CD4-positive, alpha-beta memory T cell (primary cell): Measurements from ENCODE around the gene CEBPB. TPM values are rescaled to one million over a fixed set of nuclear protein-coding genes. Genes with fewer than 3 reads are reported as not detected.
"Not testable (repeated sequence)": the region's sequence is repeated elsewhere in the genome, so short reads cannot be mapped to it uniquely, and the experiment has no call there.

ENCODE experiments used
- CTCF ChIA-PET: fragments of 350-600 bp; sonication (Branson Sonifier 250); formaldehyde crosslinking; loops from one replicate; lab custom pipeline; 2021; ENCODE audit warnings: inconsistent platforms; ENCODE audit not compliant: partially characterized antibody; lab: Charles Lee
- POLR2A ChIA-PET: fragments of 350-600 bp; sonication (Branson Sonifier 250); formaldehyde crosslinking; loops from one replicate; lab custom pipeline; 2021; ENCODE audit not compliant: partially characterized antibody; lab: Charles Lee
- DNase-seq, 5 donors: peaks; one replicate each; pipeline versions ENCODE4 v3.0.0 to v3.0.0-alpha.2; 2020 to 2022; ENCODE audit warnings: mixed read lengths in 1 of 5
- H3K27ac ChIP-seq: one replicate; pipeline ENCODE4 v1.7.0; 2013; ENCODE audit warnings: low read depth, low read length
- H3K27me3 ChIP-seq: 2 replicates; pipeline ENCODE4 v1.7.0; 2013; ENCODE audit warnings: mild to moderate bottlenecking, low read length, moderate library complexity; ENCODE audit not compliant: insufficient read depth
- H3K36me3 ChIP-seq: 2 replicates; pipeline ENCODE4 v1.7.0; 2013; ENCODE audit warnings: mild to moderate bottlenecking, low read length, moderate library complexity; ENCODE audit not compliant: insufficient read depth
- H3K4me1 ChIP-seq: 2 replicates; pipeline ENCODE4 v1.7.0; 2013; ENCODE audit warnings: mild to moderate bottlenecking, low read length, moderate library complexity; ENCODE audit not compliant: insufficient read depth
- H3K4me3 ChIP-seq, 2 donors: one replicate each; pipeline ENCODE4 v1.7.0; 2013; ENCODE audit warnings: low read length in 2 of 2, mild to moderate bottlenecking in 1 of 2
- H3K9me3 ChIP-seq, 2 donors: one replicate each; pipeline ENCODE4 v1.7.0; 2013; ENCODE audit warnings: low read length in 2 of 2, control low read depth in 1 of 2; ENCODE audit not compliant: control insufficient read depth in 1 of 2
- H3K27ac Mint-ChIP-seq, 7 donors: one replicate each; pipeline ENCODE4 v1.8.0; 2020 to 2021; ENCODE audit warnings: mixed read lengths in 7 of 7, mild to moderate bottlenecking in 6 of 7, inconsistent platforms in 3 of 7, moderate library complexity in 3 of 7
- H3K27me3 Mint-ChIP-seq, 2 donors: one replicate each; pipeline ENCODE4 v1.8.0; 2020 to 2021; ENCODE audit warnings: mixed read lengths in 2 of 2
- H3K36me3 Mint-ChIP-seq, 2 donors: one replicate each; pipeline ENCODE4 v1.8.0; 2020 to 2021; ENCODE audit warnings: mixed read lengths in 2 of 2, inconsistent platforms in 1 of 2, mild to moderate bottlenecking in 1 of 2
- H3K4me1 Mint-ChIP-seq, 4 donors: one replicate each; pipeline ENCODE4 v1.8.0; 2020 to 2021; ENCODE audit warnings: mixed read lengths in 4 of 4, mild to moderate bottlenecking in 1 of 4
- H3K4me3 Mint-ChIP-seq, 8 donors: one replicate each; pipeline ENCODE4 v1.8.0; 2020 to 2021; ENCODE audit warnings: mixed read lengths in 8 of 8, mild to moderate bottlenecking in 7 of 8, moderate library complexity in 6 of 8, inconsistent platforms in 3 of 8
- H3K9me3 Mint-ChIP-seq, 8 donors: one replicate each; pipeline ENCODE4 v1.8.0; 2020 to 2021; ENCODE audit warnings: mixed read lengths in 8 of 8, mild to moderate bottlenecking in 5 of 8, inconsistent platforms in 3 of 8, moderate library complexity in 1 of 8
- intact Hi-C: fragments of 100-400 bp; cut with micrococcal nuclease; formaldehyde crosslinking; loops from one replicate; pipeline ENCODE4 v1.15.1; 2023
- polyA plus RNA-seq, 2 donors: library from polyadenylated mRNA; unstranded; fragments of 300-500 nt; fragmentation: Illumina TruSeq; gene quantifications; one replicate each; pipeline ENCODE4 v1.2.3, GENCODE V29; 2021
- total RNA-seq, 2 experiments: library from RNA; stranded (reverse); gene quantifications; one replicate each; pipeline ENCODE4 v1.2.3, GENCODE V29; 2021

Gene CEBPB
- total and polyA plus RNA-seq, 4 experiments from 2014 or later, result 12.8 to 34.3 (median 28.1) TPM

GRCh38 chr20:50201710-50202109, 11.1 kb downstream of the CEBPB start:
- H3K4me1 Mint-ChIP-seq, H3K36me3 Mint-ChIP-seq, H3K4me3 ChIP-seq, H3K4me1 ChIP-seq, POLR2A ChIA-PET, intact Hi-C loops, H3K4me3 Mint-ChIP-seq, H3K36me3 ChIP-seq, H3K27ac Mint-ChIP-seq, H3K27me3 Mint-ChIP-seq, H3K9me3 ChIP-seq, H3K27me3 ChIP-seq, DNase-seq, H3K27ac ChIP-seq: not testable (repeated sequence)
- peaks cover 0 to 16% (median 10%) of the 10 kb centered on the region in 8 donors for H3K9me3 Mint-ChIP-seq
- CTCF ChIA-PET, result interaction anchor here (1.0 to 1.7 kb wide), 2 partner anchors 33 to 268 kb away, joined by 3 to 4 read pairs; no protein-coding TSS in a partner anchor

GRCh38 chr20:50202677-50203076, 12.0 kb downstream of the CEBPB start:
- no peaks in the 10 kb centered on the region for H3K4me1 ChIP-seq
- no peaks in the 10 kb centered on the region for H3K36me3 ChIP-seq
- Mint-ChIP-seq H3K36me3 (peaks cover 0 to 4% of the 10 kb centered on the region in 2 donors), H3K4me3 (no peak overlapping the region), H3K4me1 (peaks cover 0 to 3% (median under 1%) of the 10 kb centered on the region in 4 donors), H3K9me3 (peaks cover 0 to 16% (median 10%) of the 10 kb centered on the region in 8 donors), H3K27me3 (peaks cover 0 to 1% of the 10 kb centered on the region in 2 donors), H3K27ac (peak overlapping the region in 2 of 7 donors; percentile 15 to 42)
- no peaks in the 10 kb centered on the region for H3K27me3 ChIP-seq
- CTCF ChIA-PET, result no interaction called here
- no peak overlapping the region for H3K4me3 ChIP-seq
- DNase-seq, result no peak
- intact Hi-C loops, result no loop called here
- no peak overlapping the region for H3K27ac ChIP-seq
- peaks cover 0 to 7% of the 10 kb centered on the region in 2 donors for H3K9me3 ChIP-seq
- POLR2A ChIA-PET, result no interaction called here

- H3K9me3 Mint-ChIP-seq, result peaks cover 0 to 16% (median 10%) of the 10 kb centered on the region in 8 donors
- peaks cover 0 to 3% (median under 1%) of the 10 kb centered on the region in 4 donors for H3K4me1 Mint-ChIP-seq
- intact Hi-C loops, result no loop called here
- H3K4me1 ChIP-seq, result no peaks in the 10 kb centered on the region
- H3K4me3 ChIP-seq, result no peak overlapping the region
- no peaks in the 10 kb centered on the region for H3K36me3 ChIP-seq
- peaks cover 0 to 1% of the 10 kb centered on the region in 2 donors for H3K27me3 Mint-ChIP-seq
- no peaks in the 10 kb centered on the region for H3K27me3 ChIP-seq
- no peak overlapping the region for H3K27ac ChIP-seq
- ChIA-PET POLR2A (no interaction called here), CTCF (no interaction called here)
- peaks cover 0 to 7% of the 10 kb centered on the region in 2 donors for H3K9me3 ChIP-seq
- no peak for DNase-seq
- H3K36me3 Mint-ChIP-seq, result peaks cover 0 to 4% of the 10 kb centered on the region in 2 donors
- H3K27ac Mint-ChIP-seq, result no peak overlapping the region
- no peak overlapping the region for H3K4me3 Mint-ChIP-seq
These were observed 13.6 kb downstream of the CEBPB start for GRCh38 chr20:50203951-50204937.

GRCh38 chr20:50207026-50207425, 16.4 kb downstream of the CEBPB start:
- peaks cover 1 to 3% of the 10 kb centered on the region in 2 donors for H3K27me3 Mint-ChIP-seq

GRCh38 chr20:50208085-50208491, 17.5 kb downstream of the CEBPB start:
- Histone ChIP-seq H3K9me3 (peaks cover 0 to 7% of the 10 kb centered on the region in 2 donors), H3K4me1 (peaks cover 3% of the 10 kb centered on the region), H3K36me3 (no peaks in the 10 kb centered on the region), H3K27ac (no peak overlapping the region), H3K4me3 (no peak overlapping the region), H3K27me3 (no peaks in the 10 kb centered on the region)
- Mint-ChIP-seq H3K9me3 (peaks cover 0 to 13% (median 8%) of the 10 kb centered on the region in 8 donors), H3K4me3 (no peak overlapping the region), H3K27ac (no peak overlapping the region), H3K27me3 (peaks cover 1 to 3% of the 10 kb centered on the region in 2 donors), H3K36me3 (peaks cover 0 to 4% of the 10 kb centered on the region in 2 donors), H3K4me1 (peaks cover 7 to 17% (median 12%) of the 10 kb centered on the region in 4 donors)
- CTCF ChIA-PET, result no interaction called here
- POLR2A ChIA-PET, result no interaction called here
- no peak for DNase-seq
- intact Hi-C loops, result no loop called here

More at GRCh38 chr20:50207026-50207425, 16.4 kb downstream of the CEBPB start:
- intact Hi-C loops, result no loop called here
- Histone ChIP-seq H3K9me3 (peaks cover 0 to 7% of the 10 kb centered on the region in 2 donors), H3K27me3 (no peaks in the 10 kb centered on the region), H3K4me3 (no peak overlapping the region), H3K36me3 (no peaks in the 10 kb centered on the region), H3K27ac (no peak overlapping the region), H3K4me1 (peaks cover 3% of the 10 kb centered on the region)
- ChIA-PET CTCF (no interaction called here), POLR2A (no interaction called here)
- Mint-ChIP-seq H3K36me3 (peaks cover 0 to 4% of the 10 kb centered on the region in 2 donors), H3K4me1 (peaks cover 7 to 13% (median 11%) of the 10 kb centered on the region in 4 donors), H3K9me3 (peaks cover 0 to 13% (median 8%) of the 10 kb centered on the region in 8 donors), H3K27ac (no peak overlapping the region), H3K4me3 (no peak overlapping the region)
- DNase-seq, result no peak

- H3K4me3 ChIP-seq, H3K36me3 ChIP-seq, H3K4me3 Mint-ChIP-seq, H3K9me3 ChIP-seq, H3K36me3 Mint-ChIP-seq, H3K27ac Mint-ChIP-seq, H3K27ac ChIP-seq, H3K4me1 ChIP-seq, intact Hi-C loops, H3K27me3 ChIP-seq, POLR2A ChIA-PET, CTCF ChIA-PET, H3K9me3 Mint-ChIP-seq, DNase-seq, H3K27me3 Mint-ChIP-seq: not testable (repeated sequence)
- peaks cover 7 to 17% (median 12%) of the 10 kb centered on the region in 4 donors for H3K4me1 Mint-ChIP-seq
These were observed 18.2 kb downstream of the CEBPB start for GRCh38 chr20:50208815-50209214.

GRCh38 chr20:50210066-50210619, 19.5 kb downstream of the CEBPB start:
- no peaks in the 10 kb centered on the region for H3K36me3 Mint-ChIP-seq
- CTCF ChIA-PET, result interaction anchor here (0.5 kb wide), 1 partner anchor 423 kb away, joined by 3 read pairs; no protein-coding TSS in a partner anchor

More at GRCh38 chr20:50210066-50210619, 19.5 kb downstream of the CEBPB start:
- intact Hi-C loops, result no loop called here
- H3K9me3 Mint-ChIP-seq, result peaks cover 0 to 1% (median 0%) of the 10 kb centered on the region in 8 donors
- no peak overlapping the region for H3K27ac ChIP-seq
- H3K4me1 ChIP-seq, result peaks cover 3% of the 10 kb centered on the region
- peaks cover 4 to 7% of the 10 kb centered on the region in 2 donors for H3K27me3 Mint-ChIP-seq
- H3K4me1 Mint-ChIP-seq, result peaks cover 7 to 17% (median 12%) of the 10 kb centered on the region in 4 donors
- no peaks in the 10 kb centered on the region for H3K9me3 ChIP-seq
- no peak overlapping the region for H3K27ac Mint-ChIP-seq
- no peak overlapping the region for H3K4me3 ChIP-seq
- H3K36me3 ChIP-seq, result no peaks in the 10 kb centered on the region
- no peaks in the 10 kb centered on the region for H3K27me3 ChIP-seq
- no peak overlapping the region for H3K4me3 Mint-ChIP-seq
- no peak for DNase-seq
- POLR2A ChIA-PET, result no interaction called here
